HG02870 (cell line): ENCODE results near the gene MCCD1.

Experiments used
- ATAC-seq: cut with Tn5 transposase; IDR thresholded peaks from one replicate; pipeline ENCODE4 v1.9.1; 2021; ENCODE audit warnings: mild to moderate bottlenecking, moderate library complexity; ENCODE audit not compliant: unreplicated experiment

Gene MCCD1

GRCh38 chr6:31510007-31510406 is 18.8 kb upstream of the MCCD1 start:
- no peak for ATAC-seq

- no peak for ATAC-seq
These were observed 15.2 kb upstream of the MCCD1 start for GRCh38 chr6:31513456-31514165.

GRCh38 chr6:31521835-31522234 is 6.9 kb upstream of the MCCD1 start:
- no peak for ATAC-seq

DNA sequence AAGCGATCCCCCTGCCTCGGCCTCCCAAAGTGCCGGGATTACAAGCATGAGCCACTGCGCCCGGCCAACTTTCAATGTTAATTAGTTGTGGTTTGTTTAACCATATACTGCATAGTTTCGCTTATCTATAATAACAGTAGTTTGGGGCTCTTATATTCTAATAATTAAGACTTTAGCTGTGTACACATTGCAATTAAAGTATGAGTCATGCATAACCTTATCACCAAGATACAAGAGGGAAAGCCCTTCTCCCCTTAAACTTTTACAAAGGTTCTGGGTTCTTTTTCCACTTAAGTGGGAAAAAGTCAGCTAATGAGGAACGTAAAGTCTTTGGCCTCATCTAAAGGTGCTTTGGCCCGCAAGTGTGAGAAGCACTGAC is 3.2 kb upstream of the MCCD1 start:
- no peak for ATAC-seq

GRCh38 chr6:31525932-31526591 is 2.7 kb upstream of the MCCD1 start:
- no peak for ATAC-seq

GRCh38 chr6:31528307-31528777 is 420 bp upstream of the MCCD1 start:
- ATAC-seq: no peak

DNA sequence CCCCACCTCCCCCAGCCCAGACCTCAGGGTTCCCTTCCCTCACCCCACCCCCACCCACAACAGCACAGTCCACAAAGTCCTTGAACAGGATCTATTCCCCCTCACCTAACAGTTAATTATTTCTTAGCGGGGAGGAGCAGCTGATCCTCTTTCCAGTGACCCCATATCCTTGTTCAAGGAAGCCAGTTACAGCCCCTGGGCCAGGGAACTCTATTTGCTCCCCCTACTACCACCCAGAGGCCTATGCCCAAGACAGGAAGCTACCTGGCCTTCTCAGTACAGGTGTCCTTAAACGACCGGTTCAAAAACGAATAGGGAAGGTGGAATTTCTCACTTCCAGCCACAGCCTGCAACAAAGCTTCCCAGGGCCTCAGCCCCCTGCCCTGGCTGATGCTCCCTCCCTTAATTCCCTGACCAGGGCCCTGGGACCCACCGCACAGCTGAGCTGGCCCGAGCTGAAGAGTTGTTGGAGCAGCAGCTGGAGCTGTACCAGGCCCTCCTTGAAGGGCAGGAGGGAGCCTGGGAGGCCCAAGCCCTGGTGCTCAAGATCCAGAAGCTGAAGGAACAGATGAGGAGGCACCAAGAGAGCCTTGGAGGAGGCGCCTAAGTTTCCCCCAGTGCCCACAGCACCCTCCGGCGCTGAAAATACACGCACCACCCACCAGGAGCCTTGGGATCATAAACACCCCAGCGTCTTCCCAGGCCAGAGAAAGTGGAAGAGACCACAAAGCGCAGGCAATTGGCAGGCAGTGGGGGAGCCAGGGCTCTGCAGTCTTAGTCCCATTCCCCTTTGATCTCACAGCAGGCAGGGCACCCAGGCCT is 778 bp downstream of the MCCD1 start:
- ATAC-seq: no peak

DNA sequence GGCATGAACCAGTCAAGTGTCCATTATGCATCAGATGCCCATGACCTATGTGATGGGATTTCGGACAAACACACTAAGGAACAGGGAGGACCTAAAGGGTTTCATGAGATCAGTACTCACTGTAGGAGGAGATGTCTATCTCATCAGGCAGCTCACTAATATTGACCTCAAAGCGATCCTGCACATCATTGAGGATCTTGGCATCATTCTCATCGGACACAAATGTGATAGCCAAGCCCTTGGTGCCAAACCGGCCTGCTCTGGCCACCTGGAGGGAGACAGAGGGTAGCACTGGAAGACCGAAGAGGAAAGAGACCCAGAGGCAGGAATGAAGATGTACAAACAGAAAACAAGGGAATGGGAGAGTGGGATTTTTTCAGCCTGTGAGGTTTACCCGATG is 1.9 kb downstream of the MCCD1 start:
- ATAC-seq: no peak

- ATAC-seq: no peak
These were observed 2.4 kb downstream of the MCCD1 start for GRCh38 chr6:31531162-31531561.

- no peak for ATAC-seq
These were observed 3.2 kb downstream of the MCCD1 start for GRCh38 chr6:31531771-31532643.

DNA sequence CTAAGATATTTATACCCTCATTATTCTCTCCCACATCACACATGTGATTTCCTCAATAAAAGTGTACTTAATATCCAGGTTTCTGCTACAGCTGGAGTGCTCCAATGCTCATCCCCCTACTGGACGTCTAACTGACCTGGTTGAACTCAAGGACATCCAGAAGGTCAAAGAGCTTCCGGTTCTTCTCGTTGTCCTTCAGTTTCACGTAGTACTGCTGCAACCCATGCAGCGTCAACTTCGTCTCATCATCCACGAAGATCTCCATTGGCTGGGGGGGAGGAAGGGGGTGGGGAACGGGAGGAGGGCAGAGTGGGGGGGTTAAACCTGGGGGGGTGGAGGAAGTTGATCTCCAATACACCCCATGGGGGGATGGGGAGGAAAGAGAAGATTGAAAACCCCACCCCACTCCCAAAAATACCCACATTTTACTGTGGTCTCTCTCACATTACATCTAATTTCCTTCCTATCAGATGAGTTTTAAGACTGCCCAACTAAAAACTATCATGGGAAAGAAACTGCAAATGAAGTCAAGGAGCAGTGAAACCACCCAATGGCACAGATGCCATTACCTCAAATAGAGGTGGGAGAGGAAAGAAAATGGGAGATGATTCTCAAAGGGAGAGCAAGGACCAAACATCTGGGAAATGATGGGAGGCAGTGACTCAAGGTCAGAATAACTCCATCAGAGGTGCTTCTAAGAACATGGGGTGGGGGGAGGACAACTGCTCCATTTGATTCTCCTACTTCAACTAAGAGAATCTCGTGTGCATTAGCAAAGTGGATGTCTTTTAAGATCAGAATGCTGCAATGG is 4.1 kb downstream of the MCCD1 start:
- ATAC-seq: no peak

DNA sequence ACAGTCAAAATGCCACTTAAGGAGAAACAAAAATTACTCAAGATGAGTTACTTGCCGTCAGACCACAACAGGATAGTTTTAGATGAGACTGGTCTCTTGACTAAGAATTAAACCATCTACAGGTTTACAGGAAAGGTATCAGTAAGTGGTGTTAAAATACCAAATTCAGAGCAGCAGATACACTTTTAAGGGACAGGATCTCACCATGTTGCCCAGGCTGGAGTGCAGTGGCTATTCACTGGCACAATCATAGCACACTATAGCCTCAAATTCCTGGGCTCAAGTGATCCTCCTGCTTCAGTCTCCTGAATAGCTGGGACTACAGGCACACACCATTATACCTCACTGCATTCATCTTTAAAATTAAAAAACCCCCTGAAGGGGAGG is 4.7 kb downstream of the MCCD1 start:
- no peak for ATAC-seq

GRCh38 chr6:31534011-31534410 is 5.2 kb downstream of the MCCD1 start:
- ATAC-seq: no peak

GRCh38 chr6:31534521-31535040 is 5.8 kb downstream of the MCCD1 start:
- no peak for ATAC-seq

GRCh38 chr6:31535538-31536324 is 7.0 kb downstream of the MCCD1 start:
- ATAC-seq: no peak

GRCh38 chr6:31538805-31539400 is 10.1 kb downstream of the MCCD1 start:
- no peak for ATAC-seq

DNA sequence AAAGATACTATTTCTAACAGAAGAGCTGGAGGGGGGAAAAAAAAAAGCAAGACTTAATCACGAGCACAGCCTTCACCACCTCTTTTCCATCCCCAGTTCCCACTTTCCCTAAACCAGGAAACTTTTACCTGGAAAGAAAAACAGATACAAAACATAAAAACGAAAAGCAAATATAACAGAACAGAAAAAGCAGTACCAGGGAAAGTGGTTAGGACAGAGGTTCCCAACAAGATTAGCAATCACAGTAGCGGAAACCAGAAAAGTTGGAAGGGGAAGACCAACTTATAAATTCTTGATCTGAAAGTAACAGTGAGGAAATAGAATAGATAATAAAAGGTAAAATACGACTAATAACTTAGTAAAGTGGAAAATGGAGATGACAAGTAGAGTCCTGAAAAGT is 11.9 kb downstream of the MCCD1 start:
- ATAC-seq: no peak

GRCh38 chr6:31541059-31541657 is 12.4 kb downstream of the MCCD1 start:
- ATAC-seq: no peak
